HG03342 (cell line): Measurements from ENCODE around the gene RBM19.
"Not testable (repeated sequence)": the region's sequence is repeated elsewhere in the genome, so short reads cannot be mapped to it uniquely, and the experiment has no call there.

ENCODE experiments used
- ATAC-seq: cut with Tn5 transposase; IDR thresholded peaks from one replicate; pipeline ENCODE4 v1.9.1; 2021; ENCODE audit warnings: mild to moderate bottlenecking, moderate library complexity; ENCODE audit not compliant: unreplicated experiment

The RBM19 gene

GRCh38 chr12:113815031-113815430 lies 151.1 kb downstream of the RBM19 start:
- ATAC-seq: no peak

GRCh38 chr12:113813229-113813541 lies 152.9 kb downstream of the RBM19 start:
- no peak for ATAC-seq

GRCh38 chr12:113812411-113813228 lies 153.5 kb downstream of the RBM19 start:
- ATAC-seq: no peak

GRCh38 chr12:113809462-113810220 lies 156.5 kb downstream of the RBM19 start:
- ATAC-seq: not testable (repeated sequence)

- no peak for ATAC-seq
These were observed 157.8 kb downstream of the RBM19 start for GRCh38 chr12:113808095-113808951.

GRCh38 chr12:113805673-113806072 lies 160.5 kb downstream of the RBM19 start:
- ATAC-seq: no peak

- no peak for ATAC-seq
These were observed 161.0 kb downstream of the RBM19 start for GRCh38 chr12:113804961-113805600.

- ATAC-seq: no peak
These were observed 162.4 kb downstream of the RBM19 start for GRCh38 chr12:113803759-113804140.

GRCh38 chr12:113802966-113803758 lies 163.0 kb downstream of the RBM19 start:
- no peak for ATAC-seq

- no peak for ATAC-seq
These were observed 163.9 kb downstream of the RBM19 start for GRCh38 chr12:113802000-113802749.

GRCh38 chr12:113800201-113800600 lies 165.9 kb downstream of the RBM19 start:
- no peak for ATAC-seq

- no peak for ATAC-seq
These were observed 167.6 kb downstream of the RBM19 start for GRCh38 chr12:113798552-113798951.

- no peak for ATAC-seq
These were observed 168.6 kb downstream of the RBM19 start for GRCh38 chr12:113797535-113797868.

GRCh38 chr12:113796852-113797534 lies 169.1 kb downstream of the RBM19 start:
- ATAC-seq: no peak

- ATAC-seq: no peak
These were observed 169.9 kb downstream of the RBM19 start for GRCh38 chr12:113796066-113796827.

GRCh38 chr12:113795445-113795844 lies 170.7 kb downstream of the RBM19 start:
- no peak for ATAC-seq

GRCh38 chr12:113794774-113795173 lies 171.4 kb downstream of the RBM19 start:
- ATAC-seq: no peak

GRCh38 chr12:113793250-113793649 lies 172.9 kb downstream of the RBM19 start:
- no peak for ATAC-seq
